Testis (tissue), 3 donors: ENCODE results near the gene LTB4R. TPM values are rescaled to one million over a fixed set of nuclear protein-coding genes. Genes with fewer than 3 reads are reported as not detected.

Experiments
- DNase-seq: peaks from one replicate; pipeline ENCODE4 v3.0.0-alpha.2; 2019
- H3K27ac ChIP-seq, 2 donors: fragments of 200-600 bp; sonication (generic); one replicate each; pipeline ENCODE4 v1.5.1; 2019
- H3K27me3 ChIP-seq: fragments of 200-600 bp; sonication (generic); one replicate; pipeline ENCODE4 v1.5.1; 2019
- H3K36me3 ChIP-seq: fragments of 200-600 bp; sonication (generic); one replicate; pipeline ENCODE4 v1.5.1; 2017; ENCODE audit warnings: low read depth; ENCODE audit errors: missing control alignments
- H3K4me1 ChIP-seq: fragments of 200-600 bp; sonication (generic); one replicate; pipeline ENCODE4 v1.5.1; 2019
- H3K4me3 ChIP-seq, 2 donors: fragments of 200-600 bp; sonication (generic); one replicate each; pipeline ENCODE4 v1.5.1; 2017 to 2019
- H3K9me3 ChIP-seq: fragments of 200-600 bp; sonication (generic); one replicate; pipeline ENCODE4 v1.5.1; 2017
- POLR2A ChIP-seq: fragments of 450-650 bp; IDR thresholded peaks from one replicate; pipeline ENCODE4 v1.6.1; 2017; ENCODE audit warnings: antibody characterized with exemption, mild to moderate bottlenecking, moderate library complexity
- WGBS, 2 donors: methylation state at CpG; one replicate each; pipeline ENCODE4 v1.1.5; 2018; 5-methylcytosine and 5-hydroxymethylcytosine counted together
- intact Hi-C: fragments of 100-400 bp; cut with DNase I; formaldehyde crosslinking; loops from one replicate; pipeline ENCODE4 v1.15.1; 2023; ENCODE audit warnings: low total_unique reads
- polyA plus RNA-seq: library from polyadenylated mRNA; stranded (reverse); fragments of 350-450 nt; fragmentation: Illumina TruSeq; extraction: RNeasy Lipid Tissue Mini Kit (QIAGEN cat#74804); gene quantifications from one replicate; pipeline ENCODE4 v1.2.3, GENCODE V29; 2014; ENCODE audit warnings: low read depth, low replicate concordance; ENCODE audit not compliant: insufficient read depth
- total RNA-seq, 2 donors: library from RNA; depleted of rRNA; stranded (reverse); fragments of >200 nt; gene quantifications; one replicate each; pipeline ENCODE4 v1.2.3, GENCODE V29; 2016
- TF ChIP-seq, protein P1 (sequence below), 3 experiments: fragments of 450-650 bp in 2 of 3; fragments of 200-600 bp in 1 of 3; sonication (generic) in 1 of 3; IDR thresholded peaks; one replicate each; pipeline ENCODE4 v1.5.1; 2016 to 2019; ENCODE audit warnings: antibody characterized with exemption in 3 of 3, mild to moderate bottlenecking in 2 of 3, moderate library complexity in 1 of 3

LTB4R gene
- total and polyA plus RNA-seq, 3 donors from 2014 or later, result 5.5 to 10.9 (median 10.3) TPM

DNA sequence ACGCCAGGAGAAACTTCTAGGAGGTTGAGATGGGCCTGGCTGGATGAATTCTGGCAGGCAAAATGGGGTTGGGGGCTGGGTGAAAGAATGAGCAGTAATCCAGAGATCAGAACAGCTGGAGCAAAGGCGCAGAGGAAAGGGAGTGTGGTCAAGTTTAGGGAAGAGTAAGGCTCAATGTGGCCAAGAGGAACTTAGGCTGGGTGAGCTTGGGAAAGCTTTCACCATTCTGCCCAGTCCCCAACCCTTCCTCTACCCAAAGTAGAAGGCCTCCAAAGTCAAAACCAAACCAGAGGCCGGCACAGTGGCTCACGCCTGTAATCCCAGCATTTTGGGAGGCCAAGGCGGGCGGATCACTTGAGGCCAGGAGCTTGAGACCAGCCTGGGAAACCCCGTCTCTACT, 29.7 kb upstream of the LTB4R start:
- H3K27ac ChIP-seq, result no peak overlapping the region
- intact Hi-C loops, result no loop called here
- 80 to 85% methylated on average over 7 of the region's 7 CpGs for WGBS, 2 donors
- H3K36me3 ChIP-seq, result no peaks in the 10 kb centered on the region
- DNase-seq, result no peak
- H3K4me3 ChIP-seq, result no peak overlapping the region
- H3K27me3 ChIP-seq, result no peaks in the 10 kb centered on the region
- H3K4me1 ChIP-seq, result no peaks in the 10 kb centered on the region
- no peaks in the 10 kb centered on the region for H3K9me3 ChIP-seq
- no peak for TF ChIP-seq POLR2A
- TF ChIP-seq, protein P1, sequence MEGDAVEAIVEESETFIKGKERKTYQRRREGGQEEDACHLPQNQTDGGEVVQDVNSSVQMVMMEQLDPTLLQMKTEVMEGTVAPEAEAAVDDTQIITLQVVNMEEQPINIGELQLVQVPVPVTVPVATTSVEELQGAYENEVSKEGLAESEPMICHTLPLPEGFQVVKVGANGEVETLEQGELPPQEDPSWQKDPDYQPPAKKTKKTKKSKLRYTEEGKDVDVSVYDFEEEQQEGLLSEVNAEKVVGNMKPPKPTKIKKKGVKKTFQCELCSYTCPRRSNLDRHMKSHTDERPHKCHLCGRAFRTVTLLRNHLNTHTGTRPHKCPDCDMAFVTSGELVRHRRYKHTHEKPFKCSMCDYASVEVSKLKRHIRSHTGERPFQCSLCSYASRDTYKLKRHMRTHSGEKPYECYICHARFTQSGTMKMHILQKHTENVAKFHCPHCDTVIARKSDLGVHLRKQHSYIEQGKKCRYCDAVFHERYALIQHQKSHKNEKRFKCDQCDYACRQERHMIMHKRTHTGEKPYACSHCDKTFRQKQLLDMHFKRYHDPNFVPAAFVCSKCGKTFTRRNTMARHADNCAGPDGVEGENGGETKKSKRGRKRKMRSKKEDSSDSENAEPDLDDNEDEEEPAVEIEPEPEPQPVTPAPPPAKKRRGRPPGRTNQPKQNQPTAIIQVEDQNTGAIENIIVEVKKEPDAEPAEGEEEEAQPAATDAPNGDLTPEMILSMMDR (IDR thresholded peaks at IDR 0.05), result no peak

DNA sequence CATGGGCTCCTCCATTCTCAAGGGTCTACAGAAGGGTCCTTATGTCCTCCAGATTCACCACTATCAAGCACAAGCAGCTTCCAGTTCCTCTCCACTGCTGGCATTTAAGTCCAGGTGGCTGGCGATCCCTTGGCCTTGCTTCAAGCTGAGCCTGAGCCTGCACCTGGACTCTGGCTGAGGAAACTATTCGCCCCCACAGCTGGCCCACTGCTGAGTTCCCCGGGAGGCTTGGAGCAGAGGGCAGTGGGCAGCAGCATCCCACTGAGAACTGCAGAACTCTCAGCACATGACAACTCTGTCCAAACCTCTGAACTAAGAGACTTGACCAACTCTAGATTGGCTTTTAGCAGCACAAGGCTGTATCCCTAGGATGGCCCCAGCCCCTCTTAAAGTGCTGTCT, 28.6 kb upstream of the LTB4R start:
- no peaks in the 10 kb centered on the region for H3K9me3 ChIP-seq
- H3K4me3 ChIP-seq, result no peak overlapping the region
- TF ChIP-seq, protein P1 (IDR thresholded peaks at IDR 0.05), result no peak
- TF ChIP-seq POLR2A, result no peak
- intact Hi-C loops, result no loop called here
- no peak overlapping the region for H3K27ac ChIP-seq
- DNase-seq, result no peak
- 73 to 83% methylated on average over 2 to 3 of the region's 3 CpGs for WGBS, 2 donors
- H3K27me3 ChIP-seq, result no peaks in the 10 kb centered on the region
- H3K36me3 ChIP-seq, result no peaks in the 10 kb centered on the region
- H3K4me1 ChIP-seq, result no peaks in the 10 kb centered on the region

DNA sequence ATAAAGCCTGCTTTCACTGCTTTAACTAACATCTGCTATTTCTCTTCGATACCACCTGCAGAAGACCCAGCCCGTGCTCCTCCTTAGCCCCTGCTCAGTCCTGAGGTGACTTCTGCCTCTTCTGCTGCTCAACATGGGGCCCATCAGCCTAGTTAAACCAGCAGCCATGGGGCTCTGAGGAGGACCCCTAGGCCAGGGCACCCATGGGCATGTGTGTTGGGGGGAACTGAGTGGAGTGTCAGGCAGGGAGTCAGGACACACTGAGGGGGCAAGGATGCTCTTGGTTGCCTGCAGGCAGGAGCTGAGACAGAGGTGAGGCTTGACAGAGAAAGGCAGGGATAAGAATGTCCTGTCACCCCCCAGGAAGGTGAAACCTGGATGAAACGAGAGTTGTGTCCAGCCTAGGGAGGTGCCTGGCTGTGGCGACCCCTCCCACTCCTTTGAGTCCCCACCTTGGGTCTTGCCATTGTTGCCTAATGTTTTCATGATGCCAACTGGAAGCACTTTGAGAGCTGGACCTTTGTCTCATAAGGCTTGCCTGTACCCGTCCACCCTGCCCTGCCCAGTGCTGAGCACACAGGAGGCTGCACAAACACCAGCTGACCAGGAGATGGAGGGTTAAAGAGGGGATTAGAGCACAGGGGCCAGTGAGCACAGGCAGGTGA, 27.4 kb upstream of the LTB4R start:
- Histone ChIP-seq H3K9me3 (no peaks in the 10 kb centered on the region), H3K4me1 (no peaks in the 10 kb centered on the region), H3K27ac (no peak overlapping the region), H3K27me3 (no peaks in the 10 kb centered on the region), H3K4me3 (no peak overlapping the region), H3K36me3 (no peaks in the 10 kb centered on the region)
- TF ChIP-seq POLR2A, result no peak
- TF ChIP-seq, protein P1 (IDR thresholded peaks at IDR 0.05), result no peak
- WGBS, 2 donors, result 89 to 92% methylated on average over 5 of the region's 5 CpGs
- intact Hi-C loops, result no loop called here
- DNase-seq, result no peak

DNA sequence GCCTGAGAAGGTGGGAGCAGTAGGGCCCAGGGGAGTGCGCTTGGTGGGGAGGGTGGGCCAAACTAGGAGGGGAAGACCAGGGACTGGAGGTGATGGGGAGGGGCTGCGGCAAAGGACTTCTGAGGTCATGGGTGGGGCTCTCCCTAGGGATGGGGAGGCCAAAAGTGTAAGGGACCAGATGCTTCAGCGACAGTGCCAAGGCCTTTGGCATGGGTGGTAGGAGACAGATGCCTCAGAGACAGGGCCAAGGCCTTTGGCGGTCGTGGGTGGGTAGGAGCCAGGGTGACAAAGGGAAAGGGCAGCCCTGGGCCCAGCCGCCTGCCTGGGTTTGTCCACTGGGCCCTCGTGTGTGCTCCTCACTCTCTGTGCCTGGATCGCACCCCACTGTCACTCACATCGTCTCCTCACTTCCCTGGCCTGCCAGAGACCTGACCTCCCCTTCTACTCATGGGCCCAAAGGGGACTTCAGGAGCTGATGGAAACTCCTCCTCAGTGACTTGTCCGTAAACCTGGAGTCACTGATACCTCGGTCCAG, 26.7 kb upstream of the LTB4R start:
- no peak overlapping the region for H3K4me3 ChIP-seq
- no peaks in the 10 kb centered on the region for H3K27me3 ChIP-seq
- WGBS, 2 donors, result 80 to 85% methylated on average over 9 to 11 of the region's 11 CpGs
- H3K27ac ChIP-seq, result no peak overlapping the region
- no peaks in the 10 kb centered on the region for H3K4me1 ChIP-seq
- intact Hi-C loops, result no loop called here
- no peak for DNase-seq
- TF ChIP-seq, protein P1 (IDR thresholded peaks at IDR 0.05), result no peak
- TF ChIP-seq POLR2A, result no peak
- H3K9me3 ChIP-seq, result no peaks in the 10 kb centered on the region
- no peaks in the 10 kb centered on the region for H3K36me3 ChIP-seq

DNA sequence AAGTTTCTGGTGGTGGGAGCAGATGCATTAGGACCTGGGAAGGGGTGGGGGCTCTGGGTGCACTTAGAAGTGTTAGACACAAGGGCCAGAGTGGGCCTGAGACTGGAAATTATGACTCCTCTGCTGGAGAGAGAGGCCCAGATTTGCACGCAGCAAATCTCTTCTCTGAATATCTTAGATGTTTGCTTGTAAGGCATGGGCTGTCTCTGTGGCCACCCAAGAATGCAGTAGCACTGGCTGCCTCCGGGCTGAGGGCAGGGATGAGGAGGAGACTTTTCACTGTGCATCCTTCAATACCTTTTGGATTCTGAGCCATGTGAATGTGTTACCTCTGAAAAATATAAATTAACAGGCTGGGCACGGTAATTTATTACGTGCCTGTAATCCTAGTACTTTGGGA, 26.0 kb upstream of the LTB4R start:
- DNase-seq, result no peak
- 84 to 94% methylated on average over 4 of the region's 4 CpGs for WGBS, 2 donors
- intact Hi-C loops, result no loop called here

More for the DNA sequence above, 26.0 kb upstream of the LTB4R start:
- no peaks in the 10 kb centered on the region for H3K9me3 ChIP-seq
- no peaks in the 10 kb centered on the region for H3K4me1 ChIP-seq
- no peaks in the 10 kb centered on the region for H3K27me3 ChIP-seq
- H3K4me3 ChIP-seq, result no peak overlapping the region
- no peak overlapping the region for H3K27ac ChIP-seq
- no peaks in the 10 kb centered on the region for H3K36me3 ChIP-seq
- TF ChIP-seq, protein P1 (IDR thresholded peaks at IDR 0.05), result no peak
- TF ChIP-seq POLR2A, result no peak
